ENCODE measurements around the gene ART5. TPM values are rescaled to one million over a fixed set of nuclear protein-coding genes. Genes with fewer than 3 reads are reported as not detected.
"Not testable (repeated sequence)": the region's sequence is repeated elsewhere in the genome, so short reads cannot be mapped to it uniquely, and the experiment has no call there.

Gene ART5
- total RNA-seq, 1 experiment from 2014 or later, result 1.1 TPM

GRCh38 chr11:3591326-3591725, 50.5 kb downstream of the ART5 start:
- H3K36me3 ChIP-seq (ENCODE audit: control insufficient read depth, insufficient read depth, low read length); H3K9me3 ChIP-seq; H3K4me3 ChIP-seq (ENCODE audit: low read depth, low read length); H3K27me3 ChIP-seq (replicated peaks; ENCODE audit: control insufficient read depth, insufficient read depth, low read length); H3K27ac Mint-ChIP-seq (ENCODE audit: unreplicated experiment); H3K9me3 Mint-ChIP-seq (ENCODE audit: unreplicated experiment); intact Hi-C loops (cut with micrococcal nuclease; ENCODE audit: unreplicated experiment); H3K4me1 ChIP-seq; BruUV-seq (replicated peaks); H3K4me1 Mint-ChIP-seq (ENCODE audit: low read depth, unreplicated experiment); CTCF ChIA-PET; DNase-seq; H3K27me3 Mint-ChIP-seq (ENCODE audit: insufficient read depth, unreplicated experiment); H3K36me3 Mint-ChIP-seq (ENCODE audit: insufficient read depth, unreplicated experiment); POLR2A ChIA-PET; H3K4me3 Mint-ChIP-seq (ENCODE audit: unreplicated experiment): not testable (repeated sequence)

- H3K4me1 Mint-ChIP-seq (ENCODE audit: low read depth, unreplicated experiment); H3K4me3 ChIP-seq (ENCODE audit: low read depth, low read length); H3K27ac Mint-ChIP-seq (ENCODE audit: unreplicated experiment); BruUV-seq (replicated peaks); intact Hi-C loops (cut with micrococcal nuclease; ENCODE audit: unreplicated experiment); H3K36me3 Mint-ChIP-seq (ENCODE audit: insufficient read depth, unreplicated experiment); H3K27me3 Mint-ChIP-seq (ENCODE audit: insufficient read depth, unreplicated experiment); H3K36me3 ChIP-seq (ENCODE audit: control insufficient read depth, insufficient read depth, low read length); H3K9me3 Mint-ChIP-seq (ENCODE audit: unreplicated experiment); H3K27me3 ChIP-seq (replicated peaks; ENCODE audit: control insufficient read depth, insufficient read depth, low read length); H3K9me3 ChIP-seq; POLR2A ChIA-PET; H3K4me1 ChIP-seq; CTCF ChIA-PET; H3K4me3 Mint-ChIP-seq (ENCODE audit: unreplicated experiment): not testable (repeated sequence)
- DNase-seq, result peak in 1 of 2 experiments; percentile 16
Observed at GRCh38 chr11:3590193-3590592, 51.6 kb downstream of the ART5 start.

GRCh38 chr11:3588776-3589175, 53.0 kb downstream of the ART5 start:
- CTCF ChIA-PET, result not testable (repeated sequence)

More at GRCh38 chr11:3588776-3589175, 53.0 kb downstream of the ART5 start:
- H3K4me1 Mint-ChIP-seq (ENCODE audit: low read depth, unreplicated experiment); H3K9me3 ChIP-seq; H3K4me3 Mint-ChIP-seq (ENCODE audit: unreplicated experiment); H3K27me3 ChIP-seq (replicated peaks; ENCODE audit: control insufficient read depth, insufficient read depth, low read length); POLR2A ChIA-PET; H3K36me3 ChIP-seq (ENCODE audit: control insufficient read depth, insufficient read depth, low read length); H3K27ac Mint-ChIP-seq (ENCODE audit: unreplicated experiment); H3K4me1 ChIP-seq; H3K4me3 ChIP-seq (ENCODE audit: low read depth, low read length); intact Hi-C loops (cut with micrococcal nuclease; ENCODE audit: unreplicated experiment); H3K36me3 Mint-ChIP-seq (ENCODE audit: insufficient read depth, unreplicated experiment); BruUV-seq (replicated peaks); H3K27me3 Mint-ChIP-seq (ENCODE audit: insufficient read depth, unreplicated experiment); H3K9me3 Mint-ChIP-seq (ENCODE audit: unreplicated experiment); DNase-seq: not testable (repeated sequence)

Other genes starting within 250 kb of the ART5 start
- gene ART1, start 3.1 kb upstream of the ART5 start, total RNA-seq (2022), result not detected in 2 replicates
- gene CHRNA10, start 29.4 kb upstream of the ART5 start, total RNA-seq (2022), result 3.6 and 3.9 TPM in 2 replicates
- gene NUP98, start 155.6 kb upstream of the ART5 start, total RNA-seq (2022), result 146 and 150 TPM in 2 replicates
- gene PGAP2, start 166.6 kb upstream of the ART5 start, total RNA-seq (2022), result 53.6 and 57.9 TPM in 2 replicates
- 36.9 and 40.5 TPM in 2 replicates for gene RHOG, start 199.0 kb upstream of the ART5 start, total RNA-seq (2022)
- 54.2 and 55.1 TPM in 2 replicates for gene STIM1, start 213.7 kb upstream of the ART5 start, total RNA-seq (2022)